SH-SY5Y (cell line): ENCODE measurements around the gene PDE9A.

Experiments used
- GATA2 ChIP-seq: IDR thresholded peaks from 2 replicates; pipeline ENCODE4 v1.6.1; 2011; ENCODE audit warnings: mild to moderate bottlenecking, low read depth, low read length
- GATA3 ChIP-seq: IDR thresholded peaks from 2 replicates; pipeline ENCODE4 v1.6.1; 2011; ENCODE audit warnings: low read depth, mild to moderate bottlenecking, low read length, moderate library complexity

DNA sequence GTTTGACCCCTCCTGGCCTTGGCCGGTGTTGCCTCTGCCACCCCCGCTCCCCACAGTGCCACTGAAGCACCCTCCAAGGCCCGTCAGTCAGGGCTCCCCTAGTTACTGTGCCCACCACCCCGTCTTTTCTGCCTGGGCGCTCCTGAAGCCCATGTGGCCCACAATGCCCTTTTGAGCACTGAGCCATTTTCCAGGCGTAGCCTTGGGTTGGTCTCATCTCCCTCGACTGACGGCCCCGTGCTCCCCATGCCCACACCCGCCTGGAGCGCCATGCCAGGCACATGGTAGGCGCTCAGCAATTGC is 118.0 kb downstream of the PDE9A start:
- no peak for TF ChIP-seq GATA3
- no peak for TF ChIP-seq GATA2
